Panc1 (cell line): ENCODE data around the gene GLS. TPM values are rescaled to one million over a fixed set of nuclear protein-coding genes. Genes with fewer than 3 reads are reported as not detected.

Experiments
- ATAC-seq: fragments of 200-7000 bp; cut with Tn5 transposase; 2 replicates; pipeline ENCODE4 v1.9.1; 2020; ENCODE audit warnings: mild to moderate bottlenecking, moderate library complexity
- BruUV-seq: library from RNA; stranded (reverse); fragments of 400-500 nt; replicated peaks from 2 replicates; lab custom pipeline; 2021; lab: Mats Ljungman, UMichigan
- CTCF ChIA-PET: fragments of 300-600 bp; sonication (Branson Sonifier 250); formaldehyde crosslinking; loops from one replicate; lab custom pipeline; 2022; ENCODE audit warnings: antibody characterized with exemption; lab: Charles Lee
- POLR2A ChIA-PET: fragments of 300-600 bp; sonication (Branson Sonifier 250); formaldehyde crosslinking; loops from one replicate; lab custom pipeline; 2022; ENCODE audit warnings: antibody characterized with exemption; lab: Charles Lee
- DNase-seq: peaks from one replicate; pipeline ENCODE4 v3.0.0-alpha.2; 2010; ENCODE audit warnings: low read depth, low spot score
- H3K27ac ChIP-seq: 2 replicates; pipeline ENCODE4 v1.5.1; 2011; ENCODE audit warnings: mild to moderate bottlenecking, low read length, inconsistent platforms
- H3K27me3 ChIP-seq: fragments of 200-500 bp; sonication (Bioruptor generic); 2 replicates; pipeline ENCODE4 v1.6.0; 2014; ENCODE audit warnings: low read length, inconsistent platforms; ENCODE audit not compliant: control insufficient read depth, insufficient read depth
- H3K36me3 ChIP-seq: fragments of 200-500 bp; sonication (Bioruptor generic); 2 replicates; pipeline ENCODE4 v1.5.1; 2014; ENCODE audit warnings: inconsistent platforms, mild to moderate bottlenecking, low read length, moderate library complexity; ENCODE audit not compliant: control insufficient read depth, insufficient read depth
- H3K4me1 ChIP-seq: 2 replicates; pipeline ENCODE4 v1.5.1; 2011; ENCODE audit warnings: inconsistent platforms, mild to moderate bottlenecking, low read length, moderate library complexity; ENCODE audit not compliant: control insufficient read depth, insufficient read depth
- H3K4me3 ChIP-seq, 2 experiments: 2 replicates each; pipeline ENCODE4 v1.5.1; 2011 to 2012; ENCODE audit warnings: low read depth in 2 of 2, low read length in 2 of 2, mild to moderate bottlenecking in 2 of 2, inconsistent platforms in 1 of 2, moderate library complexity in 1 of 2
- H3K9me3 ChIP-seq: fragments of 200-500 bp; sonication (Bioruptor generic); 2 replicates; pipeline ENCODE4 v1.5.1; 2014; ENCODE audit warnings: low read depth, mild to moderate bottlenecking, inconsistent platforms, low read length, moderate library complexity; ENCODE audit not compliant: control insufficient read depth, insufficient read depth
- CTCF ChIP-seq: fragments of 450-650 bp; IDR thresholded peaks from 2 replicates; pipeline ENCODE4 v1.5.1; 2017; ENCODE audit warnings: mild to moderate bottlenecking
- POLR2AphosphoS5 ChIP-seq: IDR thresholded peaks from 2 replicates; pipeline ENCODE4 v1.6.1; 2012; ENCODE audit warnings: mild to moderate bottlenecking, low read depth, low read length, moderate library complexity
- REST ChIP-seq, 2 experiments: IDR thresholded peaks; 2 replicates each; pipeline ENCODE4 v1.6.1; 2011 to 2012; ENCODE audit warnings: low read depth in 2 of 2, control low read depth in 1 of 2, low read length in 1 of 2, mild to moderate bottlenecking in 1 of 2, moderate library complexity in 1 of 2; ENCODE audit not compliant: insufficient read depth in 1 of 2
- SIN3A ChIP-seq: IDR thresholded peaks from 2 replicates; pipeline ENCODE4 v1.6.1; 2012; ENCODE audit warnings: low read depth, mild to moderate bottlenecking, low read length, moderate library complexity, borderline replicate concordance; ENCODE audit not compliant: insufficient read depth
- TCF7L2 ChIP-seq: IDR thresholded peaks from 2 replicates; pipeline ENCODE4 v1.6.1; 2011; ENCODE audit warnings: mild to moderate bottlenecking, low read depth, low read length, inconsistent platforms
- in situ Hi-C: cut with HindIII; loops from 2 replicates; pipeline ENCODE4 v1.10.0; 2016; ENCODE audit warnings: low sequenced_read_pairs, low pct_unique_long_range_greater_than_20kb
- intact Hi-C: fragments of 100-400 bp; cut with micrococcal nuclease; formaldehyde crosslinking; loops from one replicate; pipeline ENCODE4 v1.10.0; 2022; ENCODE audit not compliant: unreplicated experiment
- total RNA-seq: library from RNA; stranded (reverse); gene quantifications from one replicate; pipeline ENCODE4 v1.2.1, GENCODE V29; 2021; ENCODE audit not compliant: unreplicated experiment

The GLS gene
- total RNA-seq, 1 experiment from 2014 or later: 93.9 TPM

- H3K27me3 ChIP-seq: no peaks in the 10 kb centered on the region
- ATAC-seq: no peak
- no peak for DNase-seq
- no peak overlapping the region for H3K27ac ChIP-seq
- peaks cover 67% of the 10 kb centered on the region for H3K36me3 ChIP-seq
- BruUV-seq: no TSS peak
- no peaks in the 10 kb centered on the region for H3K9me3 ChIP-seq
- H3K4me3 ChIP-seq: no peak overlapping the region
- TF ChIP-seq CTCF: no peak
- TF ChIP-seq REST (IDR thresholded peaks at IDR 0.05; ENCODE audit: insufficient read depth in 1 of 2, low read depth in 2 of 2, low read length in 1 of 2): 0 out of 4 replicates have a peak, but pooled peaks of 1 of the 2 experiments have one; percentile 39
- no peaks in the 10 kb centered on the region for H3K4me1 ChIP-seq
- intact Hi-C loops (no loop called here), in situ Hi-C loops (no loop called here)
- POLR2A ChIA-PET: no interaction called here
- CTCF ChIA-PET: no interaction called here
Measured at GRCh38 chr2:191006997-191007783, 126.6 kb downstream of the GLS start.

- no peak for ATAC-seq
- no peak overlapping the region for H3K27ac ChIP-seq
- CTCF ChIA-PET: no interaction called here
- no peaks in the 10 kb centered on the region for H3K27me3 ChIP-seq
- no TSS peak for BruUV-seq
- H3K4me1 ChIP-seq: peaks cover 7% of the 10 kb centered on the region
- H3K36me3 ChIP-seq: peaks cover 59% of the 10 kb centered on the region
- in situ Hi-C loops: no loop called here
- H3K9me3 ChIP-seq: no peaks in the 10 kb centered on the region
- POLR2A ChIA-PET: interaction anchor here (0.5 kb wide), 1 partner anchor 24 kb away, joined by 4 read pairs; no protein-coding TSS in a partner anchor
- intact Hi-C loops: no loop called here
- TF ChIP-seq SIN3A: no peak
- TF ChIP-seq REST (IDR thresholded peaks at IDR 0.05; ENCODE audit: insufficient read depth in 1 of 2, low read depth in 2 of 2, low read length in 1 of 2): no peak
- no peak for TF ChIP-seq TCF7L2
- no peak for TF ChIP-seq POLR2AphosphoS5
- TF ChIP-seq CTCF: no peak
- H3K4me3 ChIP-seq: no peak overlapping the region
- DNase-seq: no peak
Measured at GRCh38 chr2:191008286-191008685, 127.7 kb downstream of the GLS start.
